Hypothalamus (tissue), 51 donors: ENCODE results near the gene LECT2.

Source experiments
- DNase-seq, 51 donors: peaks; one replicate each; lab custom pipeline; 2025; lab: John Stamatoyannopoulos, UW

Gene LECT2

DNA sequence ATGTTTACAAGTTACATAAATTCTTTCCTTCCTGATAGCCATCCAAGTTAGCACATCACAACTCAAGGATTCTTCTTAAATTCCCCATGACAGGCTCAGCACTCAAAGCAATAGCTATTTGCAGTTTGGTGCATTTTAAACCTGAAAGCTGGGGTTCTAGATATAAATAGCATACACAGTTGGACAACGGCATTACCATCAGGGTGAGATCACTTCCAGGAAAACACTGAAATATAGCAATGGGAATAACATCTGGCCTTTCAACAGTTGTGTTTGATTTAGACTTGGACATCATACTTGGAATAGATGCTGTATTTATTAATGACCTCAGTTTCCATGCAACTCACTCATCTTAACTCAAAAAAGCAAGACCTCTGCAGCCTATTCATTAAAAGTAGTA, 24.7 kb upstream of the LECT2 start:
- DNase-seq, result no peak

DNA sequence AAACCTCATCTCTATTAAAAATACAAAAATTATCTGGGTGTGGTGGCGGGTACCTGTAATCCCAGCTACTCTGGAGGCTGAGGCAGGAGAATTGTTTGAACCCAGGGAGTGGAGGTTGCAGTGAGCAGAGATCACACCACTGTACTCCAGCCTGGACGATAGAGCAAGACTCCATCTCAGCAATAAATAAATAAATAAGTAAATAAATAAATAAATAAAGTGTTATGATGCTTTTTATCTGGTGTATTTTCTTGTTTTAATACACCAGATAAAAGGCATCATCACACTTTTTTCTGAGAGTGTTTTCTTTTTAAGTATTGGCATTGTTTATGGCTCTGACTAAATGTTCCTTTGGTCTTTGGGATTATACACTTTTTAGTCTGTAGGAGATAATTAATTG, 24.2 kb upstream of the LECT2 start:
- DNase-seq, result no peak

DNA sequence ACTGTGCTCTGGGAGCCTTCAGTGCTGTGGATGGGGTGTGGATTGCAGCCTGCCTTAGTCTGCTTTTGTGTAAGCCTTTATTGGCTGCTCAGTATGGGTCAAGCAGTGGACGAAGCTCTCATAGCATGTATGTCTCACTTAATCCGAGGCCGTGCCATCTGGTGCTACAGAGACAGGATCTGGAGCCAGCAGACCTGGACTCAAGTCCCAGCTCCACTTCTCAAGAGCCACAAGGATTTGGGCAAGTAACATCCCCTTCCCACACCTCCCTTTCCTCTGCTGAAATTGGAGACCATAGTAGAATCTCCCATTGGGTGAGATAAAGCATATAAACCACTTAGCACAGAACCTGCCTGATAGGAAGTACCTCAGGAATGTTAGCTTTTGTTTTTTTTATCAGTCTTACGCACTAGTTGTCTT, 23.4 kb upstream of the LECT2 start:
- no peak for DNase-seq

- DNase-seq, result peak in 39 of 51 donors; percentile 4 to 75 (median 24)
Observed at GRCh38 chr5:135977375-135977928, 22.7 kb upstream of the LECT2 start.

- DNase-seq, result no peak
Observed at GRCh38 chr5:135976216-135976615, 21.4 kb upstream of the LECT2 start.

- no peak for DNase-seq
Observed at GRCh38 chr5:135975122-135975521, 20.3 kb upstream of the LECT2 start.

DNA sequence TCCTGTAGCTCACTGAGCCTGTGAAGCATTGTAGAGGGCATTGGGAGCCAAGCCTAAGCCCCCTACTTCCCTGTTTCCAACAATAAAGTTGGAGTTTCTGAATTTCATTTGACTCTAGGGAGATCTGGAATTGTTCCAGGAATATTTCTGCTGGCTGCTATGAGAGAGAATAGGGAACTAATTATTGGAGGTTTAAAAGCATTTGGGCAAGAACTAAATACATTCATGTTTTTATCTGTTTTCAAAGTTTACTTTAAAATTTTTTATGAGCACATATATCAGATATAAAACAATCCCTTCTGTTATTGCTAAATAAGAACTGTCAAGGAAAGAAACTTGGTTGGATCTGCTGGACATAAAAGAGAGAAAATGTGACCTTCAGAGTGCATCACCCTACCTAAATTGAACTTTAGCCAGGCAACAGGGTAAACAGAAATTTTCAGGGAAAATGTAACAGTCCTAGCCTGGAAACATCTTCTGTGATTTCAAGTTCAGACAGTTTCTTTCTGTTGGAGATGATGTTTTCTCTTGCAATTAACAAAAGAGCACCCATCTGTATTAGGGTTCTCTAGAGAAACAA, 19.3 kb upstream of the LECT2 start:
- no peak for DNase-seq

GRCh38 chr5:135973323-135974020, 18.7 kb upstream of the LECT2 start:
- DNase-seq, result no peak

GRCh38 chr5:135971701-135972100, 16.9 kb upstream of the LECT2 start:
- no peak for DNase-seq

DNA sequence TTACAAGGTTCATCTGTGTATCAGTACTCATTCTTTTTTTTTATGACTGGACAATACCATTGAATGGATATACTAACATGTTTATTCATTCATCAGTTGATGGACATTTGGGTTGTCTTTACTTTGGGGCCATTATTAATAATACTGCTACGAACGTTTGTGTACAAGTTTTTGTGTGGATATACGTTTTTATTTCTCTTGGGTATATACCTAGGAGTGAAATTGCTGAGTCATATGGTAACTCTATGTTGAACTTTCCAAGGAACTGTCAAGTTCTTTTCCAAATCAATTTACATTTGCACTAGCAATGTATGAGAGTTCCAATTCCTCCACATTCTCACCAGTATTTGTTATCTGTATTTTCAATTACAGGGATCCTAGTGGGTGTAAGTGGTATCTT, 12.0 kb upstream of the LECT2 start:
- DNase-seq, result no peak

- DNase-seq, result no peak
Observed at GRCh38 chr5:135966165-135966564, 11.4 kb upstream of the LECT2 start.

DNA sequence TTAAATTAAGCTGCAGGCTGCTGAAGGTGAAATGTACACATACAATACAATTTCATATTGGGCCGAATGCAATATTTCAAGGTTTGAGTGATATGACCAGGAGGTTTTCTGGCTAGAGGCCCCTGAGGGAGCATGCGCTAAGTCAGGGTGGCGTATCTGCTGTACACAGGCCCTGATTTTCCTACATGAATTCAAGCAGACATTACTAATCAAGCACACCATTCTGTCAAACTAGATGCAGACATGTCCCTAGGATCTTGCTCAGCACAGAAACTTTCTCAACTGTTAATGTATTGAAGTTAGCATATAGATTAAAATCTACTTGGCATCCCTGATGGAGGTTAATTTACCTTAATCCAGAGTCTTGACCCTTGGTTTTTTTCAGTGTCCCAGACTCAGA, 10.7 kb upstream of the LECT2 start:
- no peak for DNase-seq

GRCh38 chr5:135964670-135965320, 10.0 kb upstream of the LECT2 start:
- no peak for DNase-seq

DNA sequence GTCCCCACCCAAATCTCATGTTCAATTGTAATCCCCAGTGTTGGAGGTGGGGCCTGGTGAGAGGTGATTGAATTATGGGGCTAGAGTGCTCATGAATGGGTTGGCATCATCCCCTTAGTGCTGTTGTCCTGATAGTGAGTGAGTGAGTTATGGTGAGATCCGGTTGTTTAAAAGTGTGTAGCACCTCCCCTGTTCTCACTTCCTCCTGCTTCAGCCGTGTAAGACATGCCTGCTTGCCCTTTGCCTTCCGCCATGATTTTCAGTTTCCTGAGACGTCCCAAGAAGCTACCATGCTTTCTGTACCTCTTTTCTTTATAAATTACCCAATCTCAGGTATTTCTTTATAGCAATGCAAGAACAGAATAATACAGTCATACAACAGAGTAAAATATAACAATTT, 742 bp upstream of the LECT2 start:
- no peak for DNase-seq

DNA sequence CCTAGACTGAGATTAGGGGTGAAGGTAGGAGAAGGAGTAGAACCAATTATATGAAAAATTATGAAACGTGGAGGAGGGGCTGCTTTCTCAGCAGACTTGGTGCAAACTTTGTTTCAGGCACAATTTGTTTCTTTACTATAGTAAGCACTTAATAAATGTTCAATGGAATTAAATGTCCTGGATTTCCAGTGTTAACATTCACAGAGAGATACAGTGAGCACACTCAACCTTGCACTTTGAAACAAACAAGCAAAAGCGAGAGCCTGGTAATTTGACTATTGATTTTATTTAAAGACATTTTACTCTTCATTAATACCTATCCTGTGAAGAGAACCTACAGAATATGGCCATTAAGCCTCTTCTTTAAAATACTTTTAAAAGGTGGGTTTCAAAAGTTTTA, 933 bp downstream of the LECT2 start:
- no peak for DNase-seq

DNA sequence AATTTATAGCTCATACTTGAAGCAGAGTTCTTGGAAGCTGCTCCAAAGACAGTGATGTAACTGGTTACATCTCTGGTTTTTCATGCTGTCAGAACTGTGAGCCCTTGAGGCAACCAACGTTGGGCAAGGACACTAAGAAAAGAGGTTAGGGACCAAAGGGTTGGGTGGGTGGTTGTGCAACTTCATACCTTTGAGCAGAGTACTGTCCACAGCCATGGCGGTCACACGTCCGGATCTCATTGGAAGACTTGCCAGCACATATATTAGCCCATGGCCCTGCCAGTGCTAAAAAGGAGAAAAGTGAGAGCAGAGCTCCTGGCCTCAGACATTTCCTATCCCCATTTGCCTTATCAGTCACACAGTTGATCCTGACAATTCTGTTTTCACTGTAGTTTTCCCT, 2.1 kb downstream of the LECT2 start:
- DNase-seq, result no peak

GRCh38 chr5:135951807-135952206, 3.0 kb downstream of the LECT2 start:
- no peak for DNase-seq

GRCh38 chr5:135951257-135951656, 3.5 kb downstream of the LECT2 start:
- no peak for DNase-seq

DNA sequence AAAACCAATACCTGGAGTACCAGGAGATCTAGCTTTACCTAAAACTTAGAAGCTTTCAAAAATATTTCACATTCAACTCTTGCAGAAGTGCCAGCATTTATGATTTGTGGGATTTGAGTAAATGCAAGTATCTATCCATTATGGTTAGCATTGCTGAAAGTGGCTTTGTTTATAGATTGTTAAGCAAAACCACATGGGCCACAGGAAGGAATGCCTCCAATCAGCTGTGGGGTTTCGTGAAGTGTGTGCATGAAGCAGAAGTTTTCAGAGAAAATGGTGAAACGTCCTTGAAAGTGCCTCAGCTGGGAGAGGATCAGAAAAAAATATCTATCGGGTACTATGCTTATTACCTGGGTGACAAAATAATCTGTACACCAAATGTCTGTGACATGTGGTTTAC, 4.2 kb downstream of the LECT2 start:
- no peak for DNase-seq

DNA sequence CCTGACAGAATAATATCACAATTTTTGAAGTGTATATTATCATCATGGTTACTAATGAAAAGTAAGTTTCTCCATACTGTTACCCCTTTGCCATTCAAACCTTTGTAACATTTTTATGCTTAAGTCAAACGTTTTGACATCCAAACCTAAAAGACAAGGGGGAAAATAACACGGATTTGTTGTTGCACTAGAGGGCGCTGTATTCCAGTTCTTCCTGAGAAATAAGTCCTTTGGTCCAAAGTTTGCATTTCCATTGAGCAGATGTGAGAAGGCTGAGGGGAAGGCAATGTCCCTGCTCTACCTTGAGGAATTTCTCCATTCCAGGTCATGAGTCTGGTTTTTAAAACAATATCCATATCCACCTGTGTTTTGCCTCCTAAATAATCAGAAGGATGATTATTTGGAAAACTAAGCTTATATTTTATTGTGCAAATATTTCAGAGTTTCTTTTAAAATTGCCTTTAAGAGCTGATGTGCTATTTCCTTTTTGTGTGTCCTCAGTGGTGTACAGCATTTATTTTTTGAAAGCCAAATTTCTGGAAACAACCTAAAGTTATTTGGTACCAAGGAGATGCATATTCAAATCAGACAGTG, 9.7 kb downstream of the LECT2 start:
- peak in 17 of 51 donors; percentile 1 to 60 (median 17) for DNase-seq

DNA sequence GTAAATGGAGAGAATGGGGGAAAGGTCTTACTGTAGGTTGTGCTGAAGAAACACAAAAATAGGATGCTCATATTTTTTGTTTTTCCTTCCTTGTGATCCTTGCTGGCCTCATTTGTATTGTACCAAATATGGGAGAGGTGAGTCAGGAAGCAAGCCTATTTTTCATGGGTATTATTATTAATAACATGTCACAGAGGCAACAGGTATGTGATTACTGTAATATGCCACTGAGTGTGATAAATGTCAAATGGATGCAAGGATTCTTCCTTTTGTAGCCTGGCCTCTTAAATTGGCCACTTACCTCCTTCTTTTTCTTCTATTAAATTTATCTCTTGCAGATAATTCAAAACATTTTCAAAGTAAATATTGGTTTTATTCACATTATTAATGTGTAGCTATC, 10.2 kb downstream of the LECT2 start:
- no peak for DNase-seq
